C4-2B (cell line): ENCODE data around the gene RIMBP3C.
A peak's percentile ranks its signal among the peaks of the same experiment; 100 is the strongest.

Experiments used
- H3K27ac ChIP-seq: fragments of 450-650 bp; 2 replicates; pipeline ENCODE4 v1.5.1; 2017
- ZFX ChIP-seq: fragments of 450-650 bp; IDR thresholded peaks from 2 replicates; pipeline ENCODE4 v1.6.1; 2017
- TF ChIP-seq, protein P1 (sequence below): fragments of 450-650 bp; conservative IDR thresholded peaks from 2 replicates; pipeline ENCODE4 v1.5.1; 2017; ENCODE audit warnings: mild to moderate bottlenecking

Gene RIMBP3C

DNA sequence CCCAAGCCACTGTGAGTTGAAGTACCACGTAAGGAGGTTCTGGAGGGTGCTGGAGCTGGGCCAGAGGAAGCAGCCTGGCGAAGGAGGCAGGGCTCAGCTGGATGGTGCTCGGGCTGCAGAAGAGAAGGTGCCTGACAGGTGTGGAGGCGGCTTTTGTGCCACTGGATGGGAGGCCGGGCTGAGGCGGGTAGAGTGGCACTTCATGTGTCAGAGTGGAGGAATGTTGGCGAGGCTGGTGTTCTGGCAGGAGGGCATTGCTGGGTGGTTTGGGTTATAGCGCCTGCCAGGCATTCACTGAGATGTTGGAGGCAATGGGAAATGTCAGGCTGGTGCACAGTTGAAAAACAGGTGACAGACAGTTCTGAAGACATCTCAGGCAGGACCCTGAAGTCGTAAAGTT lies 40.4 kb upstream of the RIMBP3C start:
- peak overlapping the region; percentile 22; the same call in 1 of the 2 replicates for H3K27ac ChIP-seq
- TF ChIP-seq, protein P1, sequence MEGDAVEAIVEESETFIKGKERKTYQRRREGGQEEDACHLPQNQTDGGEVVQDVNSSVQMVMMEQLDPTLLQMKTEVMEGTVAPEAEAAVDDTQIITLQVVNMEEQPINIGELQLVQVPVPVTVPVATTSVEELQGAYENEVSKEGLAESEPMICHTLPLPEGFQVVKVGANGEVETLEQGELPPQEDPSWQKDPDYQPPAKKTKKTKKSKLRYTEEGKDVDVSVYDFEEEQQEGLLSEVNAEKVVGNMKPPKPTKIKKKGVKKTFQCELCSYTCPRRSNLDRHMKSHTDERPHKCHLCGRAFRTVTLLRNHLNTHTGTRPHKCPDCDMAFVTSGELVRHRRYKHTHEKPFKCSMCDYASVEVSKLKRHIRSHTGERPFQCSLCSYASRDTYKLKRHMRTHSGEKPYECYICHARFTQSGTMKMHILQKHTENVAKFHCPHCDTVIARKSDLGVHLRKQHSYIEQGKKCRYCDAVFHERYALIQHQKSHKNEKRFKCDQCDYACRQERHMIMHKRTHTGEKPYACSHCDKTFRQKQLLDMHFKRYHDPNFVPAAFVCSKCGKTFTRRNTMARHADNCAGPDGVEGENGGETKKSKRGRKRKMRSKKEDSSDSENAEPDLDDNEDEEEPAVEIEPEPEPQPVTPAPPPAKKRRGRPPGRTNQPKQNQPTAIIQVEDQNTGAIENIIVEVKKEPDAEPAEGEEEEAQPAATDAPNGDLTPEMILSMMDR, result no peak
- TF ChIP-seq ZFX, result no peak

DNA sequence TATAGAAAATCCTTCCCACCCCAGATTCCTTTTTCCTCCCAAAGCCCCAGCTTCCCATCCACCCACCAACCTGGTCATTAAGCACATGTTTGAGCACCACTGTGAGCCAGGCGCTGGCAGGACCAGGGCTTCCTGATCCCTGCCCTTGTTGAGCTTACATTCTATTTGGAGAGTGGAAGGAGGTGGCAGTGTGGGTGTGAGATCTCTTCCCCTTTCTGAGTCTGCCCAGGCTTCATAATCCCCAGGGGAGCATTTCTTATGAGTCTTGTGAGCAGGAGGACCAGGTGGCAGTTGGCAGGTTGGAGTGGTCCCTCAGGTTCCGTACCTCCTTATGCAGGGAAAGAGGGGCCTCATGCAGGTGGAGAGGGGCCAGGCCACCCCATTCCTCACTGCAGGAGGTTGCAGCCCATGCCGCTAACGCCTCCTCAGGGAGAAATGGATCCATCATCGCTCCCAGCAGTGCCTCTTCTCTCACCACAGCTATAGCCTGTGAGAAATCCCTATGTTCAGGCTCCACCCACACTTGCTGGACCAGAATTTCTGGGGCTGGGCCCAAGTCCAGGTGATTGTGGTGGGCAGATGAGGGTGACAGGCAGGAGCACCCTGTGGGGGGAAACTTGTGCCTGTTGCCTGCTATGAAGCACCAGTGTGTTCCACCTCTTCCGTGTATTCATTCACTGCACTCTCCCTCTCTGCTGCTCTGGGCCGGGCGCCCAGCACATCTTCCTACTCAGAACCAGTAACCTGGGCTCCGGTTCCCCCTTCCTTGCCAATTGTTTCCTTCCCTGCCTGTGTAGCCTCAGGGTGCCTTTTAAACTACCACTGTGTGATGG lies 39.8 kb upstream of the RIMBP3C start:
- TF ChIP-seq, protein P1, result no peak
- TF ChIP-seq ZFX, result no peak

DNA sequence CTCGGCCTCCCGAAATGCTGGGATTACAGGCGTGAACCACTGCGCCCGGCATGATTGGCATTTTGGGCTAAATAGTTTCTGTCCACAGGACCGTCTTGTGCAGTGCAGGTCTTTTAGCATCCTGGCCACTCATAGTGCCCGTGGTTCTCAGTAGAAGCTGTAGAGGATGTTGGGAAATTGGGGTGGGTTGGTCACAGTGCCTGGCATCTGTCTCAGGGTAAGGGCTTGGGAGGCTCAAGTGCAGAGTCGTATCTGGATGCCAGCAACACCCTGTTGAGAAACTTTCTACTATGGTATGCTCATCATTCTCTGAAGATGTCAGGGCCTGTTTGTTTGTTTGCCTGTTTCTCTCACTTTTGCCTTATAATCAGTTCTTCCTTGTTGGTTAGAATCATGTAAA lies 38.1 kb upstream of the RIMBP3C start:
- TF ChIP-seq, protein P1, result no peak
- TF ChIP-seq ZFX, result no peak
- no peak overlapping the region for H3K27ac ChIP-seq

More for the DNA sequence above, 39.8 kb upstream of the RIMBP3C start:
- H3K27ac ChIP-seq, result peak overlapping the region; percentile 22

DNA sequence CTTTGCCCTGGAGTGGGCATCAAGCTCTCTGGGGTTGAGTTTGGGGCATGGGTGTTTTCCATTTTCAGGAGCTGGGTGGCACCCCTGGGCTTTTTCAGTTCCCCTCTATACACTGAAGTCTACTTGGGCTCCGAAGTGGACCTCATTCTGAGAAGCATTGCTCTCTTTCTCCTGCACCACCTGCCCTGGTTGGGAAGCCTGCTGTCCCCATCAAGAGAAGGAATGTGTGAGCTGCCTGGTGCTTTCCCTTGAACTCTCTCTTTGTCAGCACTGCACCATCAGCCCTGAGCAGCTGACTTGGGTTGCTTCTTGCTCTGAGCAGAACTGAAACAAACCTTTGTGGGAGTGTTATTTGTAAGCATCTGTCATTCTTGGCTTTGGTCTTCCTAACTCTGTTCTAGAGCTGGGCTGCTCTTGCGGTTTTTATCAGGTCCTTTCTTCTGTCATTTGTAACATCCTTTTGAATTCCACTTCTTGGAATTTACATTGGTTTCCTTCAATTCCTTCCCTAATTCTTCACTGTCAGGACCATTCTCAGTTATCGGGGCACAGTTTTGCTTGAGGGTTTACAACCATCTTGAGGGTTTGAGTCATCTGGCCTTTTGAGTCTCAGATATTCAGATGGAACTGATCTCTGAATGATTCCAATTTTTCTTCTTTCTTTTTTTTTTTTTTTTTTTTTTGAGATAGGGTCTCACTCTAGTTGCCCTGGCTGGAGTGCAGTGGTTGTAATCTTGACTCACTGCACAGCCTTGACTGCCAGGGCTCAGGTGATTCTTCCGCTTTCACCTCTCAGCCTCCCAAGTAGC lies 36.7 kb upstream of the RIMBP3C start:
- TF ChIP-seq, protein P1, result no peak
- no peak for TF ChIP-seq ZFX
- no peak overlapping the region for H3K27ac ChIP-seq

DNA sequence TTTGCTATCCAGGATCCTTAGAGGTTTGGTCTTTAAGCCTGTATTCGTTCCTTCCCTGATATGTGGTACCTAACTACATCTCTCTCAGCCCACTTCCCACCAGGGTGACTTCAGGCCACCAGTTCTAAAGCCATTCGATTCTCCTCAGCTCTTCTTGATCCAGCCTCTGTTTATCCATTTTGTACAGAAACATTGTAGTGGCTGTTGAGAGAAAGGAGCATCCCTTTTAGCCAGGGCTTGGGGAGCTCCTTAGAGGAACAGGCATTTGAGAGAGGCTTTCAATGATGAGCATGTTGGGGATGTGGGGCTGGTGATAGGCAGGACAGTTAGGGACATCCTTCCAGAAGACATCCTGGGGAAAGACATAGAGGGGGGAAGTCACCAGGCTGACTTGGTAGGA lies 34.1 kb upstream of the RIMBP3C start:
- no peak overlapping the region for H3K27ac ChIP-seq
- TF ChIP-seq ZFX, result no peak
- TF ChIP-seq, protein P1, result no peak

DNA sequence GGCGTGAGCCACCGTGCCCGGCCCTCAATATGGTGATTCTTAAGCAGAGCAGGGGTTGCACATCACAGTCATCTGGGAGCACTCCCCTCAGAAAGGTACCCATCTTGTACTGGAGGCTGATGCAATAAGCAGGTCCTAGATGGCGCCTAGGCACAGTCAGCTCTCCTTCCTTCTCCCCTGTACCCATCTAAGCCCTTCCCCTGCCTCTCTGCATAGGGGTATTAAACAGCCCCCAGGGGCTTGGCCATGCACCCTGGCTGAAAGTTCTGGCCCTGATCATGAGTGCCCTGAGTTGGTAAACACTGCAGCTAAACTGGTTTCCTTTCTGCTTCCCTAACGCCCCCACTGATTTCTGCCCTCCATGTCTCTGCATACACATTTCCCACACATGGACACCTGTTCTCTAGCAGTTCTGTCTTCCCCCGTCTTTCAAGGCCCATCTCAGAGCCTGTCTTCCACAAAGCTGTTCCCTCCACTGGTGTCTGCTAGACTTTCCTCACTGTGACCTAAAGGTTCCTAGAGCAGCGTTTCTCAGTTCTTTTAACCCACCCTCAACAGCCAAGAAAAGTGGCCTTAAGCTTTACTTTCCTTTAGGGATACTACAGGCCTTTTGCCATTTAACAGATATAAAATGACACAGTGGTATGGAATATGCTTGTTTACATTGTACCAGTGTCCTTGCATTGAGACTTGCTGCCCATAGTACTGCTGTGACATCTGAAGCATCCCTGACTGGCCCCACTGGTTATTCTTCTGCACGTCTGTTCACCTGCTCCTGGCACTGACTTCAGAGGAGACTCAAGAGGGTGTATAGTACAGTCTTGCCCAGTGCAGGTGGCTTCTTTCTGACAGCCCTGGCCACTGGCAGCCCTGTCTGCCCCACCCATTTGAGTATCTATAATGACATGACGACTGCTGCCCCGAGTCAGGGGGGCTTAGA lies 31.8 kb upstream of the RIMBP3C start:
- peak overlapping the region; percentile 76 for H3K27ac ChIP-seq
- TF ChIP-seq, protein P1, result no peak
- no peak for TF ChIP-seq ZFX

DNA sequence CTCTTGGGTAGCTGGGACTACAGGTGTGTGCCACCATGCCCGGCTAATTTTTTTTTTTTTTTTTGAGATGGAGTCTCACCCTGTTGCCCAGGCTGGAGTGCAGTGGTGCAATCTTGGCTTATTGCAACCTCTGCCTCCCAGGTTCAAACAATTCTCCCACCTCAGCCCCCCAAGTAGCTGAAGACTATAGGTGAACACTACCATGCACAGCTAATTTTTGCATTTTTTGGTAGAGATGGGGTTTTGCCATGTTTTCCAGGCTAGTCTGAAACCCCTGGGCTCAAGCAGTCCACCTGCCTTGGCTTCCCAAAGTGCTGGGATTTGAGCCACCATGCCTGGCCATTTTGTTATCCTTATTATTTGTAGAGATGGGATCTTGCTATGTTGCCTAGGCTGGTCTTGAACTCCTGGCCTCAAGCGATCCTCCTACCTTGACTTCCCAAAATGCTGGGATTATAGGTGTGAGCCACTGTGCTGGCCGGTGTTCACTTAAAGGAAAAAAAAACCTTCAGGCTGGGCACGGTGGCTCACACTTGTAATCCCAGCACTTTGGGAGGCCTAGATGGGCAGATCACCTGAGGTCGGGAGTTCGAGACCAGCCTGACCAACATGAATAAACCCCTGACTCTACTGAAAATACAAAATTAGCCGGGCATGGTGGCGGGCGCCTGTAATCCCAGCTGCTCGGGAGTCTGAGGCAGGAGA lies 29.9 kb upstream of the RIMBP3C start:
- peak overlapping the region; percentile 76 for H3K27ac ChIP-seq

DNA sequence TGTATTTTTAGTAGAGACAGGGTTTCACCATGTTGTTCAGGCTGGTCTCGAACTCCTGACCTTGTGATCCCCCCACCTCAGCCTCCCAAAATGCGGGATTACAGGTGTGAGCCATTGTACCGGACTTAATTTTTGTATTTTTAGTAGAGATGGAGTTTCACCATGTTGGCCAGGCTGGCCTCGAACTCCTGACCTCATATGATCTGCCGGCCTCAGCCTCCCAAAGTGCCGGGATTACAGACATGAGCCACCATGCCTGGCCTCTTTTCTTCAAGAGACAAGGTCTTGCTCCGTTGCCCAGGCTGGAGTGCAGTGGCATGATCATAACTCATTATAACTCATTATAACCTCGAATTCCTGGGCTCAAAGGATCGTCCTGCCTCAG lies 29.4 kb upstream of the RIMBP3C start:
- peak overlapping the region; percentile 76 for H3K27ac ChIP-seq
